Body of pancreas (tissue), 4 donors: ENCODE results near the gene AZI2.

Experiments
- POLR2A ChIP-seq, 3 donors: fragments of 450-650 bp; IDR thresholded peaks; one replicate each; pipeline ENCODE4 v1.6.1; 2016; ENCODE audit warnings: antibody characterized with exemption in 3 of 3, mild to moderate bottlenecking in 2 of 3
- TF ChIP-seq, protein P1 (sequence below), 7 experiments: fragments of 450-650 bp in 4 of 7; fragments of 200-600 bp in 3 of 7; sonication (generic) in 3 of 7; IDR thresholded peaks; one replicate each; pipeline ENCODE4 v1.5.1; 2016 to 2019; ENCODE audit warnings: antibody characterized with exemption in 7 of 7

GRCh38 chr3:28322464-28322863 is 26.2 kb downstream of the AZI2 start:
- TF ChIP-seq, protein P1, sequence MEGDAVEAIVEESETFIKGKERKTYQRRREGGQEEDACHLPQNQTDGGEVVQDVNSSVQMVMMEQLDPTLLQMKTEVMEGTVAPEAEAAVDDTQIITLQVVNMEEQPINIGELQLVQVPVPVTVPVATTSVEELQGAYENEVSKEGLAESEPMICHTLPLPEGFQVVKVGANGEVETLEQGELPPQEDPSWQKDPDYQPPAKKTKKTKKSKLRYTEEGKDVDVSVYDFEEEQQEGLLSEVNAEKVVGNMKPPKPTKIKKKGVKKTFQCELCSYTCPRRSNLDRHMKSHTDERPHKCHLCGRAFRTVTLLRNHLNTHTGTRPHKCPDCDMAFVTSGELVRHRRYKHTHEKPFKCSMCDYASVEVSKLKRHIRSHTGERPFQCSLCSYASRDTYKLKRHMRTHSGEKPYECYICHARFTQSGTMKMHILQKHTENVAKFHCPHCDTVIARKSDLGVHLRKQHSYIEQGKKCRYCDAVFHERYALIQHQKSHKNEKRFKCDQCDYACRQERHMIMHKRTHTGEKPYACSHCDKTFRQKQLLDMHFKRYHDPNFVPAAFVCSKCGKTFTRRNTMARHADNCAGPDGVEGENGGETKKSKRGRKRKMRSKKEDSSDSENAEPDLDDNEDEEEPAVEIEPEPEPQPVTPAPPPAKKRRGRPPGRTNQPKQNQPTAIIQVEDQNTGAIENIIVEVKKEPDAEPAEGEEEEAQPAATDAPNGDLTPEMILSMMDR (IDR thresholded peaks at IDR 0.05): no peak
- TF ChIP-seq POLR2A (IDR thresholded peaks at IDR 0.05): no peak
